CD4-positive, alpha-beta T cell treated with Interferon alpha-2 for 1 hour (primary cell): ENCODE measurements around the gene ACTL8.

ENCODE experiments used
- DNase-seq, 2 donors: peaks; one replicate each; pipeline ENCODE4 v3.0.0-alpha.2; 2020 to 2022

The ACTL8 gene

DNA sequence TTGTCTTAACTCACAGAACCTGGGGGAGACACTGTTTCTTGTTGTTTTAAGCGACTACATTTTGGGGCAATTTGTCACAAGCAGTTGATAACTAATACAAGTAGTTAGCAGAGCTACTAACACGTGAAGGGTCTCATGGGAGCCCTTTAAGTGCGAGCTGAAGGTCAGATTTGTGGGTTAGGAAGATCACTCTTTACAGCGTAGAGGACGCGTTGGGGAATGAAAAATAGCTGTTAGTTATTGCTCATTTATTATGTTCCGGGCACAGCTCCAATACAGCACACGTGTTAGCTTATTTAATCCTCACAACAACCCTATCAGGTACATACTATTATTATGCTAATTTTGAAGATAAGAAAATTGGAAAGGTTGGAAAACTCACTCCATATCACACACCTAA lies 95.9 kb downstream of the ACTL8 start:
- DNase-seq, result no peak

- DNase-seq, result no peak
These were observed 97.2 kb downstream of the ACTL8 start for GRCh38 chr1:17852383-17852782.

- DNase-seq, result no peak
These were observed 98.3 kb downstream of the ACTL8 start for GRCh38 chr1:17853241-17853935.

DNA sequence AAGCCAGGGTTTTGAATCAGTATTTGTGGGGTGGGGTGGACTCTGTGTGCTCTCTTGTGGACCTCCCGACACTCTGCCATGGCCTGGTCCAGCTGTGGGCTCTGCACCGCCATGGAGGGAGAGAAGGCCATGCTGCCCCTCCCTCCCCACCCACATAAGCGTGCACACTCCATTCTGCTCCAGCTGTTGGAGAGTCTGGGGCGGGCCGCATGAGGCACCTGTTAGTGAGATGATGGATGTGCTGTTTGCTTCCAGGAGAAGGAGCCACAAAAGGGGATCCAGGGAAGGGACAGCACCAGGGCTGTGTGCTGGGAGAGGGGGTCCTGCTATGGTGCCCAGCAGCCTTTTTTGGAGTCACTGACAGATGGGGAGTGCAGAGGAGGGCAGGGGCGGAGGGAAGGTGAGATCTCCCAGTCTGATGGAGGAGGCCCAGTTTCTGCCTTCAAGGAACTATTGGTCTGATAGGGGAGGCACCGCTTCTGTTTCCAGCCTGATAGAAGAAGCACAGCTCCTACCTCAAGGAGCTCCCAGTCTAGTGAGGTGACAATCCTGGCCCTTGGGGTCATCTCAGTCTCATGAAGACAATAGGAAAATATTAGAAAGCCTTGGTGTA lies 101.5 kb downstream of the ACTL8 start:
- DNase-seq, result no peak

DNA sequence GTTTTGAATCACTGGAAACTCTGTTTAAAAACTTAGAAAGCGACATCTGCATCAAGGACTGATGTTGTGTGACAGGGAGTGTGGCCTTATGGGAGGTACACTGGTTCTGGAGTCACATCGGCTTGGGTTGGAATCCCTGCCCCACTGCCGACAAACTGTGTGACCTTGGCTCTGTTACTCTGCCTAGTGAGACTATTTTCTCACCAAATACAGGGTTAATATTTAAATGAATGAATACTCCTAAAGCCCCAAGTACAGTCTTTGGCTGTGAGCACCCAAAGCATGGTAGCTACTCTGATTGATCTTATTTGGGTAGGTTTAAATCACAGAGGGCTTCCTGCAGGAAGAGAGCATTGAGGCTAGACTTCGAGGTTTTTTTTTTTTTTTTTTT lies 102.0 kb downstream of the ACTL8 start:
- no peak for DNase-seq

DNA sequence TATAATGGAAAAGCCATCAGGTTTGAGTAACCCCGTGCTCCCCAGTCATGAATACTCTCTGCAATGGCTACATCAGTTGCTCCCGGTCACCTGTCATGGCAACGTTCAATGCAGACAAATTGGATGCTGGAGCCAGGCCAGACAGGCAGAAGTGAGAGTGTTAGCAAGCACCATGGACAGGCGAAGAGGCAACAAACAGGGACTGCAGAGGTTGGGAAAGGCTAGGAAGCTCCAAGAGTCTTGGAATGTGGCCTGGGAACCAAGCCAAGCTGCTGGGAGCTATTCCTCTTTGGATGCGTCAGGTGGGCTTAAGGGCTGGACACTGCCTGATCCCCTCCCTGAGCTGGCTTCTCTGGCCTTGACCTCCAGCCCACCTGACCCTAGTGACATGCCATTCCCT lies 102.9 kb downstream of the ACTL8 start:
- DNase-seq, result no peak

DNA sequence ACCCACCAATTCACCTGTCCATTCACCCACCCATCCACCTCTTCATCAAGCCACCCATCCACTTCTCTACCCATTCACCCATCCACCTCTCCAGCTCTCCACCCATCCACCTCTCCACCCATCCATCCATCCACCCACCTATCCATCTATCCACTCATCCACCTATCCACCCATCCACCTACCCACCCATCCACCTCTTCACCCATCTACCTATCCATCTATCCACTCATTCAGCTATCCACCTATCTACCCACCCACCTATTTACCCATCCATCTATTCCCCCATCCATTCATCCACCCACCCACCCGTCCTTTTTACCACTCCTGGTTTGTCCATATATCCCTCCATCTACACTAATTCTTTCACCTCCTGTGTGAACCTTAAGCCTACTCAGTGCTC lies 105.7 kb downstream of the ACTL8 start:
- no peak for DNase-seq

DNA sequence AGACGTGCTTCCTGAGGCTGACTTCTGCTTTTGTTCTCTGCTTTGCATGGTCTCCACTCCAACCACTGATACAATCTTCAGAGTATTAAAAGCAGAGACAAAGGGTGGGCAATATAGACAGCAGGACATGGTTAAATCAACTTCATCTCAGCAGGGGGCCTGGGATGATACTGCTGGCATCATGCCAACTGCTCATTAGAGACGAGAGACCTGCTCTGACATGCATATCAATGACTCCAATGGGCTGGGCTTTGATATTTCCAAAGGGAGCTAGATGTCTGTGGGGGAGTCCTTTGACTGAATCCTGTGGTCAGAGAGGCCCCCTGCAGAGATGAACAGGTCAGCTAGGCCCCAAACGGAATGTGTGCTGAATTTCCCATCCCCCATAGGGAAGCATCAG lies 106.6 kb downstream of the ACTL8 start:
- no peak for DNase-seq

GRCh38 chr1:17862121-17862520 lies 107.0 kb downstream of the ACTL8 start:
- no peak for DNase-seq

- no peak for DNase-seq
These were observed 111.0 kb downstream of the ACTL8 start for GRCh38 chr1:17865912-17866739.

DNA sequence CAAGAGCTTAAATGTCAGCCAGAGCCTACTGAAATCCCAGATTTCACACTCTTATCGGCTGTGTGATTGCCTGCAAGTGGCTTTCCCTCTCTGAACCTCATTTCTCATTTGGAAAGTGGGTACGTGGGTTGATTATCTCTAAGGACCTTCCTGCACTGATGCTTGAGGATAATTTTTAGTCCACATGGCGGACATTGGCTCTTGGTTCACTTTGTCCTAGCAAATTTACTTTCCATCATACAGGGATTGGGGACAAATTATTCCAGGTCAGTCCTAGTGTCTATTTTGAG lies 111.6 kb downstream of the ACTL8 start:
- DNase-seq, result no peak

DNA sequence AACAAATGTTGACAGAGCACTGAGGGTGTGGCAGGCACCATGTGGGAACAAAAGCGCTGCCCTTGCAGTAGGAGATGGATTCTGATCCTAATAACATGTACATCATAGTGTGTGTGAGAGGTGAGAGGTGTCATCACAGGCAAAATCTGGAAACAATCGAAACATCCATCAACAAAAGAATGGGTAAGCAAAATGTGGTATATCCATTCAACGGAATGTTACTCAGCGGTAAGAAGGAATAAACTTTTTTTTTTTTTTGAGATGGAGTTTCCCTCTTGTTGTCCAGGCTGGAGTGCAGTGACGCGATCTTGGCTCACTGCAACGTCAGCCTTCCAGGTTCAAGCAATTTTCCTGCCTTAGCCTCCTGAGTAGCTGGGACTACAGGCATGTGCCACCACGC lies 112.3 kb downstream of the ACTL8 start:
- no peak for DNase-seq

DNA sequence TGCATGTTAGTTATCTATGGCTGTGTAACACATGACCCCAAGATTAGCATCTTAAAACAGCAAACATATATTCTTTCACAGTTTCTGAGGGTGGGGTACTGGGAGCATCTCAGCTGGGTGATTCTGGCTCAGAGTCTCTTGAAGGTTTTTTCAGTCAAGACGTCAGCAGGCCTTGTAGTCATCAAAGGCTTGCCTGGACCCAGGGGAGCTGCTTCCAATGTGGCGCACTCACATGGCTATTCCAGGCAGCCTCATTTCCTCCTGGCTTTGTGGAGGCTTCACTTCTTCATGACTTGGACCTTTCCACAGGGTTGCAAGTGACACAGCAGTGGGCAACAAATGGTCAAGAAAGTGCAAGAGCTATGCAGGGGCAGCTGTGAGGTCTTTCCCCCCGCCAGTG lies 114.7 kb downstream of the ACTL8 start:
- DNase-seq, result no peak

DNA sequence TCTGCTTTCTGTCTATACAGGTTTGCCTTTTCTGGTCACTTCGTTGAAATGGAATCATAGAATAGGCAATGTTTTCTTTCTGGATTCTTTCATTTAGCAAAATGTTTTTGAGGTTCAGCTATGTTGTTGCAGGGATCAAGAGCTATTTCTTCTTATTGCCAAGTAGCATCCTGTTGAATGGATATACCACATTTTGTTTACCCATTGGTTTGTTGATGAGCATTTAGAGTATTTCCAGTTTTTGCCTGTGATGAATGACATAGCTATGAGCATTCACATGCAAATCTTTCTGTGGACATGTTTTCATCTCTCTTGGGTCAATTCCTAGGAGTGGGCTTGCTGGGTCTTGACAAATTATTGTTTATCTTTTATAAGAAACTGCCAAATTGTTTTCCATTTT lies 115.5 kb downstream of the ACTL8 start:
- DNase-seq, result no peak

DNA sequence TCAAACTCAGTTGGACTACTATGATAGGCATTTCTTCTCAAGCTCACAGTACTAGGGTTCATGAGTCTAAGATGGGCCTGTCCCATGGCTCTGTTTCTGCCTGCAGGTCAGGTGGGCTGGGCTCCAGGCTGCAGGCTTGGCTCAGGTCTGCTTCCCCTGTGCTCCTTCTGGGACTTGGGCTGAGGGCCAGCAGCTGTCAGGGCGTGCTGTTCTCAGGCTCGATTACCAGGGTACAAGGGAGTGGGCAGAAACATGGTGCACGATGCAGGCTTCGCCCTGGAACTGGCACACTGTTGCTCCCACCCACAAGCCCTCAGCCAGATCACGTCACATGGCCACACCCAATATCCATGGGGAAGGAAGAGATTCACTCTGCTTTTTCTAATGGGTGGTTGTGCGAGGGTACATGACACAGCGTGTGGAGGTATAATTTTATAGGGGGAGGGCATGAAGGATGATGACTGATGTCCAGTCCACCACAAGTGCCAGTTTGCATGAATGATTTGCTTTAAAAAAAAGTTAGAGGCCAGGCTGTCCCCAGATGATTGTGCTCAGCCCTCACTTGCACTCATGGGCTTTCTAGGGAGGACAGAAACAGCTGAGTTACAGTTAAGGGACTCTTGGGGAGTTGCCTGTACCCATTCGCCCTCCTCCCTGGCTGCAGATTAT lies 118.0 kb downstream of the ACTL8 start:
- DNase-seq, result no peak

- DNase-seq, result no peak
These were observed 119.1 kb downstream of the ACTL8 start for GRCh38 chr1:17874231-17874630.

DNA sequence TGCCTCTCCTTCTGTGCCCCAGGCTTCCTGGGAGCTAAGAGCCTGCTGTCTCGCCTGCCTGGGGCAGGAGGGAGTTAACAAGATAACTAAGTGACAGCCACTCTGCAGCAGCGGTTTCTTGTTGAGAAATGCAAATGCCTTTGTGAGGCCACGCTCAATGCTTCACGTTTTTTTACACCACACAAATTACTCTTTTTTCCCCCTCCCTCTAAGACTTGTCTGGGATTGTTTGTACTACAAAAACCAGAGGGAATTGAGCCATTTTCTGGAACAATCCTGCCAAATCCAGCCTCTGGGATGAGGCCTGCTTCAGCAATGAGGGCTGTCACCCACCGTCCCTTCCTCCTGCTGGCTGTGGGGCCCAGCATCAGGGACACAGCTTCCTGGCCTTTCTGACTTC lies 119.6 kb downstream of the ACTL8 start:
- DNase-seq, result no peak

DNA sequence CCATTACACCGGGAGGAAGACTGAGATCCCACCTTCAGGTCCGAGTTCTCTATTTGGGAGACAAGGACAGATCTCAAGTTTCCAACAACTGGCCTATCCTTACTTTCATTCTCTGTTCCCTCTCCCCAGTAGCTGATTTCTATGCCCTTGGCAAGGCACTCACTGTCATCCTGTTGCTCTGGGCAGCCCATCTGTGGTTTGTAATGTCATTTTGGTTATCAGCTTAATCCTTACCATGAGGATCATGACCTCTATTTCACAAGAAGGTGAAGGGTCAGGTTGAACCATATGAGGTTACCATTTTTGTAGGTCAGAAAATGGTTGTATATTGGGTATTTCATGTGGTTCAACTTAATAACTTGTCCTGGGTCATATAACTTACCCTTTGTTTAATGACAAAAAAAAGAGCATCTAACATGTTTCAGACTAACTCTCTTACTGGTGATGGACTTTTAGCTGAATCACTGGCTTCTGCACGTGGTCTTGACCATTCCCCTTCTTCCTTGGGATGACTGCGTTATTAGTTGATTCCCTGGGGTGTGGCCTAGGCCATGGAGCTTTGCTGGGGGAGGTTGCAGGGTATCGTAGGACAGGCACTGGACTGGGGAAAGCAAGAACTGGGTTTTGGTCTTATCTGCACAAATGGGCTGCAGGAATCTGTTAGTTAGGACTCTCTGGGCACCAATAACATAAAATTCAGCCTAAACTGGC lies 120.2 kb downstream of the ACTL8 start:
- no peak for DNase-seq

GRCh38 chr1:17875882-17876280 lies 120.7 kb downstream of the ACTL8 start:
- no peak for DNase-seq
